ENCODE data around the gene PLEKHG4. TPM values are rescaled to one million over a fixed set of nuclear protein-coding genes. Genes with fewer than 3 reads are reported as not detected.

Gene PLEKHG4
- total RNA-seq, 4 donors from 2014 or later, result 3.0 to 14.4 (median 6.1) TPM

GRCh38 chr16:67258161-67258835, 21.0 kb upstream of the PLEKHG4 start:
- WGBS, 2 donors (ENCODE audit: low coverage in 1 of 2), result 63 to 81% methylated on average over 3 to 8 of the region's 11 CpGs
- H3K4me3 ChIP-seq, result no peak overlapping the region
- peaks cover 34% of the 10 kb centered on the region for H3K27me3 ChIP-seq
- ATAC-seq, result no peak
- no peaks in the 10 kb centered on the region for H3K9me3 ChIP-seq
- no peaks in the 10 kb centered on the region for H3K36me3 ChIP-seq
- TF ChIP-seq, protein P1, sequence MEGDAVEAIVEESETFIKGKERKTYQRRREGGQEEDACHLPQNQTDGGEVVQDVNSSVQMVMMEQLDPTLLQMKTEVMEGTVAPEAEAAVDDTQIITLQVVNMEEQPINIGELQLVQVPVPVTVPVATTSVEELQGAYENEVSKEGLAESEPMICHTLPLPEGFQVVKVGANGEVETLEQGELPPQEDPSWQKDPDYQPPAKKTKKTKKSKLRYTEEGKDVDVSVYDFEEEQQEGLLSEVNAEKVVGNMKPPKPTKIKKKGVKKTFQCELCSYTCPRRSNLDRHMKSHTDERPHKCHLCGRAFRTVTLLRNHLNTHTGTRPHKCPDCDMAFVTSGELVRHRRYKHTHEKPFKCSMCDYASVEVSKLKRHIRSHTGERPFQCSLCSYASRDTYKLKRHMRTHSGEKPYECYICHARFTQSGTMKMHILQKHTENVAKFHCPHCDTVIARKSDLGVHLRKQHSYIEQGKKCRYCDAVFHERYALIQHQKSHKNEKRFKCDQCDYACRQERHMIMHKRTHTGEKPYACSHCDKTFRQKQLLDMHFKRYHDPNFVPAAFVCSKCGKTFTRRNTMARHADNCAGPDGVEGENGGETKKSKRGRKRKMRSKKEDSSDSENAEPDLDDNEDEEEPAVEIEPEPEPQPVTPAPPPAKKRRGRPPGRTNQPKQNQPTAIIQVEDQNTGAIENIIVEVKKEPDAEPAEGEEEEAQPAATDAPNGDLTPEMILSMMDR (IDR thresholded peaks at IDR 0.05), result no peak
- no peak overlapping the region for H3K27ac ChIP-seq
- no peaks in the 10 kb centered on the region for H3K4me1 ChIP-seq

GRCh38 chr16:67259705-67260104, 19.6 kb upstream of the PLEKHG4 start:
- Histone ChIP-seq H3K36me3 (no peaks in the 10 kb centered on the region), H3K27ac (no peak overlapping the region), H3K4me3 (no peak overlapping the region), H3K4me1 (no peaks in the 10 kb centered on the region), H3K27me3 (peaks cover 34% of the 10 kb centered on the region), H3K9me3 (no peaks in the 10 kb centered on the region)
- ATAC-seq, result no peak
- no CpG with 5 or more reads among the region's 12 CpGs for WGBS, 2 donors (ENCODE audit: low coverage in 1 of 2)
- no peak for TF ChIP-seq POLR2AphosphoS5 (IDR thresholded peaks at IDR 0.05)
- TF ChIP-seq POLR2A (IDR thresholded peaks at IDR 0.05), result no peak
- TF ChIP-seq, protein P1 (IDR thresholded peaks at IDR 0.05), result no peak
- no peak for TF ChIP-seq EP300 (IDR thresholded peaks at IDR 0.05)

GRCh38 chr16:67260426-67261063, 18.8 kb upstream of the PLEKHG4 start:
- no peak overlapping the region for H3K27ac ChIP-seq
- H3K9me3 ChIP-seq, result no peaks in the 10 kb centered on the region
- H3K36me3 ChIP-seq, result no peaks in the 10 kb centered on the region
- TF ChIP-seq POLR2A (IDR thresholded peaks at IDR 0.05) (no peak), POLR2AphosphoS5 (IDR thresholded peaks at IDR 0.05) (no peak), EP300 (IDR thresholded peaks at IDR 0.05) (no peak)
- TF ChIP-seq, protein P1 (IDR thresholded peaks at IDR 0.05), result peak in 1 of 4 experiments; percentile 33
- H3K4me3 ChIP-seq, result no peak overlapping the region
- peaks cover 28% of the 10 kb centered on the region for H3K27me3 ChIP-seq
- no peaks in the 10 kb centered on the region for H3K4me1 ChIP-seq
- 63 to 82% methylated on average over 2 to 4 of the region's 4 CpGs for WGBS, 2 donors (ENCODE audit: low coverage in 1 of 2)
- no peak for ATAC-seq

- Histone ChIP-seq H3K27ac (no peak overlapping the region), H3K4me3 (no peak overlapping the region), H3K4me1 (no peaks in the 10 kb centered on the region), H3K27me3 (peaks cover 38% of the 10 kb centered on the region), H3K9me3 (no peaks in the 10 kb centered on the region), H3K36me3 (no peaks in the 10 kb centered on the region)
- TF ChIP-seq POLR2A (IDR thresholded peaks at IDR 0.05) (no peak), EP300 (IDR thresholded peaks at IDR 0.05) (no peak), POLR2AphosphoS5 (IDR thresholded peaks at IDR 0.05) (no peak)
- TF ChIP-seq, protein P1 (IDR thresholded peaks at IDR 0.05), result no peak
- 73 to 86% methylated on average over 3 of the region's 3 CpGs for WGBS, 2 donors (ENCODE audit: low coverage in 1 of 2)
- ATAC-seq, result no peak
These were observed 16.1 kb upstream of the PLEKHG4 start for GRCh38 chr16:67263201-67263600.

DNA sequence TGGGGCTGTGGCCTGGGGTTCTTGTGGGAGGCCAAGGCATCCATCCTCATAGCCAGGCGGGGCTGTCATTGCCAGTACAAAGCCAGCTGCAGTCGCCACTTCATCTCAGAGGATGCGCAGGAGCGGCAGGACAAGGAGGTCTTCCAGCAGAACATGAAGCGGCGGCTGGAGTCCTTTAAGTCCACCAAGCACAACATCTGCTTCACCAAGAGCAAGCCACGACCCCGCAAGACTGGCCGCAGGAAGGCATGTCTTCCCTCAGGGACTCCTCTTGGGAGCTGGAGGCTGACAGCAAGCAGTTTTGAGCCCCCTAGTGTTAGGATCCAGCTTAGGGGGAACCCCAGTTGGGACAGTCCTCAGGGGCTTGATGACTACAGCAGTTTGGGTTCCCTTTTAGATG, 15.1 kb upstream of the PLEKHG4 start:
- no peak for TF ChIP-seq EP300 (IDR thresholded peaks at IDR 0.05)
- TF ChIP-seq, protein P1 (IDR thresholded peaks at IDR 0.05), result no peak
- TF ChIP-seq POLR2AphosphoS5 (IDR thresholded peaks at IDR 0.05), result no peak
- no peak for TF ChIP-seq POLR2A (IDR thresholded peaks at IDR 0.05)
- no CpG with 5 or more reads among the region's 9 CpGs for WGBS, 2 donors (ENCODE audit: low coverage in 1 of 2)
- H3K9me3 ChIP-seq, result no peaks in the 10 kb centered on the region
- peaks cover 38% of the 10 kb centered on the region for H3K27me3 ChIP-seq
- no peak overlapping the region for H3K4me3 ChIP-seq
- H3K4me1 ChIP-seq, result no peaks in the 10 kb centered on the region
- no peaks in the 10 kb centered on the region for H3K36me3 ChIP-seq
- no peak overlapping the region for H3K27ac ChIP-seq
- no peak for ATAC-seq

All from gastroesophageal sphincter (tissue), 4 donors.